Fibroblast of skin of scalp (primary cell): ENCODE data around the gene HS6ST1.
"Not testable (repeated sequence)": the region's sequence is repeated elsewhere in the genome, so short reads cannot be mapped to it uniquely, and the experiment has no call there.

Experiments
- DNase-seq: peaks from one replicate; pipeline ENCODE4 v3.0.0-alpha.2; 2013

HS6ST1 gene

DNA sequence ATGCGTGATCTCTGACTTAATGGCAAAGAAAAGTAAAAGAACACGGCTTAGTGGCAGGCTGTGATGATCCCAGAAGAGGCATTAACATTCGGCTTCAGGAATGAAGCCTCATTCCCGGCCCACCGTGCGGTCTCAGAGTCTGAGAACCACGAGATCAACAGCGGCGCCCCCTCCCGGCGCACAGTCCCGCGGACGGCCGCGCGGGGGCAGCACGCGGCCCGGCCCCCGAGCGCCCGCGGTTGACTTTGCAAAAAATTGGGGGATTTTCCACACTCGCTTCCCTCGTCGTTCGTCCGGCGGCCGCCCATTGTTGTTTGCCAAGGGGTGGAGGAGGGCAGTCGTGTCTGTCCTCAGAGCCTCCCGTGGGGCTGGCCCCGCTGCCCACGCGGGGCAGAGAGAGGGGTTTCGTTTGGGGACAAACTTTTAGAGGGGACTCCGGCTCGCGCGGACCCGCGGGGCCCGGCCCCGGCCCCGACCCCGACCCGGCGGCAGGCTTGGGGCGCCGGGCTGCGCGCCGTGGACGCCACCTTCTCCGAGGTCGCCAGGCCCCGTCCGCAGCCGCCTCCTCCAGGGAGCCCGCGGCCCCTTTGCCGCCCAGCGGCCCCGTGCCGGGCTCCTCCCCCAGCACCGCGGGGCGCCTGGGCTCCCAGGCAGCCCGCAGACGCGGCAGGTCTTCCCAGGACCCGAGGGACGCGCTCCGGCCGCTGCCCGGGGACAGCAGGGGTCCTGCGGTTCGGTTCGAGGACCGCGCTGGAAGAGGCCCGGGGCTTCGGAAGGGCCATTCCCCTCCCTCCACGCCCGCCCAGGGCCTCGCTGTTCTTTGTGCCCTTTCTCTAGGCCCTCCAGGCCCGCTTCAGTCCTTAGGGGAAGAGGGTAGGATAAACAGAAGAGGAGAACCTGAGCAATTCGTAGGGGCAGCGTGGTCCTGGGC is 3.4 kb upstream of the HS6ST1 start:
- DNase-seq = peak; percentile 90

GRCh38 chr2:128320906-128321771 is 2.5 kb upstream of the HS6ST1 start:
- DNase-seq = no peak

DNA sequence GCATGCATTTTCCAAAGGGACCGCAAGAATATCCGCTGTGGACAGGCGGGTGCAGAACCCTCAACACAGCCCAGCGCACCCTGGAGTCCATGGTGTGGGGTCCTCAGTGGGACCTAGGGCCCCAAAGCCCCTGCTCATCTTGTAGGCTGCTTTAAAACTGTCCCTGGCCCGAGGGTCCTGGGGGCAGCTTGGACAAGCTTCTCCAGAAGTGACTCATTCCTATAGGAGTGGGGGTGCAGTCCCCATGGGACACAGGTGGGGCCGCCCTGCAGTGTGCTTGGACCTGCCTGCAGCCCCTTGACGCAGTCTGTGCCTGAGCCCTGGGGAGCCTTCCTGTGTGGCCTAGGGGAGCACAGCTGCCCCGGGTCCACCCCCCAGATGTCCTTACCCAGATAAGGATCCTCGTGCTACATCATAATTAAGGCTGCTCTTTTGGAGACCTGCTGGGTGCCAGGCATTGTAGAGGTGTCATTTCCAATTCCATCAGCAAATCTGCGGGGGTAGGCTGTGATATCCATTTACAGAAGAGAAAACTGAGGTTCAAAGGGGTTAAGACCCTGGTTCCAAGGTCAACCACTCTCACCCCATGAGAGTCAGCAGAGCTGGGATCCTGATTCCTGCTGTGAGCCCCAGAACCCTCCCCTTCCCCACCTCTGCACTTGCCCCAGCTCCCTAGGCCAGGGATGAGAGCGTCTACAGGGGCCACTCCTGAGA is 1.7 kb upstream of the HS6ST1 start:
- no peak for DNase-seq

DNA sequence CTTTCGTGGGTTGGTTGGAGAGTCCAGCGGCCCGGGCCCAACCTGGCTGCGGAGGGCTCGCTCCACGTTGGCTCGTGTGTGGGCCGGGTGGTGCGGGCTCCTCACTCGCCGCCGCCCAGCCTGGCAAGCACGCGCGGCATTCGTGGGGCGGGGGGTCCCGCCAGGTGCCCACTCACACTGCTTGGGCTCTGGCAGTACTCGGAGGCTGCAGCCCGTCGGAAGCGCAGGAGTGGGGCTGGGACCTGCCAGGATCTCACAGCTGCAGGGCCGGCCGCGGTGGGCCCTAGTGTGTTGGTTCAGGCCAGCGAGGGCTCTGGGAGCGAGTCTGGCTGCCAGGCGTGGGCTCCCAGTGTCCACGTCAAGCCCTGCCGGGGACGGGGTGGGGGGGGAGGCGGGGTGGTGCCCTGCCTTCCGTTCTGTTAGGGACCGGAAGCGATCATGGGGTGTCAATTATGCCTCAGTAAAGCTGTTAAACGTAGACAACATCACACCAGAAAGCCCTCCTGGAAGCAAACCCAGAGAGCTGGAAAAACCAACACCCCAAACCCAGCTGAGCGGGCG is 1.0 kb upstream of the HS6ST1 start:
- no peak for DNase-seq

- not testable (repeated sequence) for DNase-seq
These were observed 423 bp downstream of the HS6ST1 start for GRCh38 chr2:128318245-128318644.

GRCh38 chr2:128317899-128318225 is 806 bp downstream of the HS6ST1 start:
- not testable (repeated sequence) for DNase-seq

DNA sequence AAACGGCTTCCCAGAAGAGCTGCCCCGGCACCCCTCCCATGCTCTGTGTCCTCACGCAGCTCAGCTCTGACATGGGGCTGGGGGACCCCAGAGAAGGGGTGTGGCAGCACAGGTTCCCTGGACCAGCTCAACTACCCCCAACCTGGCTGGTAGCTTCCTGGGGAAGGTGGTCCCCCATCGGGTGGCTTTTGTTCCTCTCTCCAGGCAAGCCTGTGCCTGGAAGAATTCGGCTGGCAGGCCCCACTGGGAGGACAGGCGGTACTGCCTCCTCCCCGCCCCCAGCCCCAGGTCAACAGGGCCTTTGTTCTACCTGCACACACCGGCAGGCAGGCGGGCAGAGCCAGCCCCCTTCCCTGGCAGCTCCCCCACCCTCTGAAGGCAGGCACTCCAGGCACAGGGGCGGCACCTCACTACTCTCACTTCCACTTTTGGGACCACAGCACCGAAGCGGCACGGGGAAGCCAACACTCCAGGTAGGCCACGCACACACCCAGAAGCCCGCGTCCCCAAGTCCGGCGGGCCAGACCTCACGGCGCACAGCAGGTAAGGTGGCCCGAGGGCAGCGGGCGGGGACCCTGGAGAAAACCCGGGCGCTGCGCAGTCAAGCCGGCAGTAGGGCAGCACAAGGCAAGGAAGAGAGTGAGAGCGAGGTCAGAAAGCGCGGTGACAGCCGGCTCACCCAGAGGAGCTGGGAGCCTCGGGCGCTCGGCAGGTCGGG is 1.3 kb downstream of the HS6ST1 start:
- no peak for DNase-seq

GRCh38 chr2:128316777-128317180 is 1.9 kb downstream of the HS6ST1 start:
- no peak for DNase-seq

GRCh38 chr2:128315829-128316776 is 2.6 kb downstream of the HS6ST1 start:
- peak; percentile 43 for DNase-seq

DNA sequence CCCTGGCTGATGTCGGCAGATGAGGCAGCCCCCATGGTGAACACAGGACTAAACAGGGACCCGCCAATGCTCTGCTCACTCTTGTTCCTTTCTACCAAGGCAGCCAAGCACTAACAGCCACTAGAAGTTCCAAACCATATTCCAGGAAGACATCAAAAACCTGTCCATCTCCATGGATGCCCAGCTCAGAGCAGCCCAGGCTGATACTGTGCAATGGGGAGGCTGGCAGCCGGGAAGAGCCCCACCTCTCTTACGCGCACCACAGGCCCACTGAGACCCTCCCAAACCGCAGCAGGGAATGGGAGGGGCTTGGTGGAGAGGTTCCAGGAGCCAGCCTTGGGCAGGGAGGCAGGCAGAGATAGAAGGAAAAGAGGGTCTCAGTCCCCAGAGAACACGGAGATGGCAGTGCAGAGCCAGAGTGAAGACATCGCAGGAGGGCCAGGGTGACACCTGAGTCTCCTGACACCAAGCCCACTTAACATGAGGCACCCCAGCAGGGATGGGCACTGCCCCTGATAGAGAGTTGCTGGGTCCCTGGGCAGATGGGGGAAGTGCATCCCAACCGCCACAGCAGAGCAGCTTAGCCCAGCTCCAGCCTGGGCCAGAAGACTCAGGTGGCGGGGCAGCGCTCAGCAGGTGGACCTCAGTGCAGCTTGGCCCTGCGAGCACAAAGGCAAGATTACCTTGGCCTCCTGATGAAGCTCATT is 3.4 kb downstream of the HS6ST1 start:
- DNase-seq = no peak

- DNase-seq = no peak
These were observed 4.1 kb downstream of the HS6ST1 start for GRCh38 chr2:128314348-128315121.

GRCh38 chr2:128313931-128314347 is 4.7 kb downstream of the HS6ST1 start:
- DNase-seq = no peak

- DNase-seq = no peak
These were observed 5.4 kb downstream of the HS6ST1 start for GRCh38 chr2:128313091-128313836.

DNA sequence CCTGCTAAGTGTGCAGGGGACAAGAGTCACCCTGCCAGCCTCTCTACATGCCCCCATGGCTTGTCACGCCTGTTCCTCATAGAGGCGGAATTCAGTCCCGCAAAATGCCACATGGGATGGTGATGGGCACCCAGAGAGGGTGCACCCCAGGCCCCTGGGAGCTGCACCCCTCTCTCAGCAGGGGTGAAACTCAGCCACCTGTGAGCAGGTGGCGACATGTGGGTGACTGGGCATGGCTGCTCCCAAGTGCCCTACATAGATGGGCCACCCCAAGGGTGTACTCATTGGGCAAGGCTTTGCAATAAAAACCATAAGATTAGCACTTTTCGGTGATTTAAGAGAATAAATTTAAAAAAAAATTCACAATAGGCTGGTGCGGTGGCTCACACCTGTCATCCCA is 6.3 kb downstream of the HS6ST1 start:
- no peak for DNase-seq

GRCh38 chr2:128311755-128312341 is 6.8 kb downstream of the HS6ST1 start:
- no peak for DNase-seq

DNA sequence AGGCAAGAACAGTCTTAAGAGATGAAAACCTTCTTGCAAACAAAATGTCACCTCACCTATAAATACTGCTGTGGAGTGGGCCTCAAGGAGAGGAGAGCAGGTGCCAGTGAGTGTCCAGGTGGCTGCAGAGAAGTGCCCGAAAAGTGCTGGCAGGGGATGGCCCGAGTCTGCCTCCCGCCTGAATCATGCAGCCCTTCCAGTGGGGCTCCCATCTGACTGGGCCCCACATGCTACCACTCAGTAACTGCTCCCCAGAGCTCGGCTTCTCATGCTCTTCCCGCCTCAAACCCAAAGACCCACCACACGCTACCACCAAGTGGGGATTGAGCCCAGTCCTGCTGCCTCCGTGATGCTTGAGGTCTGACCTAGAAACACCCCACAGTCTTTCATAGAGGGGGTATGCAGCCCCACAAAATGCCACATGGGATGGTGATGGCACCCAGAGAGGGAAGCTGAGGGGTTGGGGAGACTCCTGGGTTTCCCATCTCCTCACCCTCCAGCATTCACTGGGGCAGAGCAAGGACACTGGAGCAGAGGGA is 7.4 kb downstream of the HS6ST1 start:
- no peak for DNase-seq

DNA sequence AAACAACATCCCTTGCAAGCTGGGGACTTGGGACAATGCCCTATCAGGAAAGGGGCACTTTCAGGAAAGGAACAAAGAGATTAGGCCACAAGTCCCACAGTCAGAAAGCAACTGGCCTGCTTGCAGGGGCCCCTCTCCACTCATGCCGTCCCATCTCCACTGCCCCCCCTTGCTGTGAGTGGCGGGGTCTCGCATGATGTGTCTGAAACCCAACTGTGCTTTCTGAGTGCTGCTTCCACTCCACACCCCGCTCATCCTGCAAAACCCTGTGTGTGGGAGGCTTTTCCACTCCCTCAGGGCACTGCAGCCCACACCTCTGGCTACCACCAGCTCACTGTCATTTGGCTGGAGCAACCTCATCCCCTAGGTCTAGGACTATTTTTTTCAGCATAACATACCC is 7.9 kb downstream of the HS6ST1 start:
- no peak for DNase-seq
